Transverse colon (tissue), 4 donors: Measurements from ENCODE around the gene SOHLH1. TPM values are rescaled to one million over a fixed set of nuclear protein-coding genes. Genes with fewer than 3 reads are reported as not detected.

Experiments
- DNase-seq: peaks from one replicate; pipeline ENCODE4 v3.0.0-alpha.2; 2019
- H3K27ac ChIP-seq, 4 donors: fragments of 200-600 bp; sonication (generic); 2 replicates each; pipeline ENCODE4 v1.5.1; 2016 to 2018; ENCODE audit warnings: inconsistent platforms in 4 of 4
- H3K27me3 ChIP-seq: fragments of 200-600 bp; sonication (generic); 2 replicates; pipeline ENCODE4 v1.5.1; 2017; ENCODE audit warnings: inconsistent platforms
- H3K36me3 ChIP-seq, 4 donors: fragments of 200-600 bp; sonication (generic); 2 replicates each; pipeline ENCODE4 v1.5.1; 2017 to 2019; ENCODE audit warnings: inconsistent platforms in 4 of 4
- H3K4me1 ChIP-seq, 4 donors: fragments of 200-600 bp; sonication (generic); 2 replicates each; pipeline ENCODE4 v1.5.1; 2017 to 2020; ENCODE audit warnings: inconsistent platforms in 4 of 4
- H3K4me3 ChIP-seq, 4 donors: fragments of 200-600 bp; sonication (generic); 1 replicate in 1 of 4; 2 replicates in 3 of 4; pipeline versions ENCODE4 v1.5.1 to v1.6.1; 2017 to 2019; ENCODE audit warnings: inconsistent platforms in 4 of 4
- H3K9me3 ChIP-seq, 2 donors: fragments of 200-600 bp; sonication (generic); 2 replicates each; pipeline ENCODE4 v1.5.1; 2017 to 2019; ENCODE audit warnings: inconsistent platforms in 2 of 2
- EP300 ChIP-seq: sonication (generic); formaldehyde crosslinking; IDR thresholded peaks from one replicate; pipeline ENCODE4 v1.6.1; 2017; ENCODE audit warnings: antibody characterized with exemption, low read depth
- POLR2A ChIP-seq: fragments of 450-650 bp; IDR thresholded peaks from one replicate; pipeline ENCODE4 v1.6.1; 2016; ENCODE audit warnings: antibody characterized with exemption, mild to moderate bottlenecking, moderate library complexity
- POLR2AphosphoS5 ChIP-seq, 3 donors: sonication (generic); formaldehyde crosslinking; IDR thresholded peaks; one replicate each; pipeline ENCODE4 v1.6.1; 2016; ENCODE audit warnings: antibody characterized with exemption in 3 of 3
- WGBS, 2 donors: methylation state at CpG; one replicate each; pipeline ENCODE4 v1.1.5; 2018; ENCODE audit warnings: low coverage in 1 of 2; 5-methylcytosine and 5-hydroxymethylcytosine counted together
- in situ Hi-C, 4 donors: fragments of 200-750 bp; cut with MboI; loops; one replicate each; pipeline versions ENCODE4 v1.15.0 to v1.15.1; 2017; ENCODE audit warnings: low sequenced_read_pairs in 3 of 4, low pct_ligation_motif_present in 1 of 4, low pct_unique_long_range_greater_than_20kb in 1 of 4
- intact Hi-C: fragments of 100-400 bp; cut with DNase I; formaldehyde crosslinking; loops from one replicate; pipeline ENCODE4 v1.15.1; 2023; ENCODE audit warnings: low total_unique reads
- total RNA-seq, 4 donors: library from RNA; depleted of rRNA; stranded (reverse); fragments of >200 nt; gene quantifications; one replicate each; pipeline ENCODE4 v1.1.0, GENCODE V29; 2016
- TF ChIP-seq, protein P1 (sequence below), 5 experiments: fragments of 200-600 bp in 3 of 5; fragments of 450-650 bp in 2 of 5; sonication (generic) in 3 of 5; IDR thresholded peaks; 1 replicate in 2 of 5; 2 replicates in 3 of 5; pipeline ENCODE4 v1.5.1; 2016 to 2017; ENCODE audit warnings: antibody characterized with exemption in 5 of 5, inconsistent platforms in 3 of 5, mild to moderate bottlenecking in 2 of 5, moderate library complexity in 1 of 5

SOHLH1 gene
- total RNA-seq, 4 donors from 2014 or later, result not detected

GRCh38 chr9:135663857-135664256 is 35.4 kb downstream of the SOHLH1 start:
- Histone ChIP-seq H3K36me3 (no peaks in the 10 kb centered on the region), H3K9me3 (no peaks in the 10 kb centered on the region), H3K27ac (no peak overlapping the region), H3K4me1 (no peaks in the 10 kb centered on the region), H3K27me3 (peaks cover 5% of the 10 kb centered on the region), H3K4me3 (no peak overlapping the region)
- whole genome bisulfite sequencing, 2 donors, result 75 to 80% methylated on average over 4 to 12 of the region's 12 CpGs
- in situ Hi-C loops, result no loop called here
- DNase-seq, result no peak
- TF ChIP-seq EP300 (no peak), POLR2A (no peak), POLR2AphosphoS5 (IDR thresholded peaks at IDR 0.05) (no peak)
- TF ChIP-seq, protein P1, sequence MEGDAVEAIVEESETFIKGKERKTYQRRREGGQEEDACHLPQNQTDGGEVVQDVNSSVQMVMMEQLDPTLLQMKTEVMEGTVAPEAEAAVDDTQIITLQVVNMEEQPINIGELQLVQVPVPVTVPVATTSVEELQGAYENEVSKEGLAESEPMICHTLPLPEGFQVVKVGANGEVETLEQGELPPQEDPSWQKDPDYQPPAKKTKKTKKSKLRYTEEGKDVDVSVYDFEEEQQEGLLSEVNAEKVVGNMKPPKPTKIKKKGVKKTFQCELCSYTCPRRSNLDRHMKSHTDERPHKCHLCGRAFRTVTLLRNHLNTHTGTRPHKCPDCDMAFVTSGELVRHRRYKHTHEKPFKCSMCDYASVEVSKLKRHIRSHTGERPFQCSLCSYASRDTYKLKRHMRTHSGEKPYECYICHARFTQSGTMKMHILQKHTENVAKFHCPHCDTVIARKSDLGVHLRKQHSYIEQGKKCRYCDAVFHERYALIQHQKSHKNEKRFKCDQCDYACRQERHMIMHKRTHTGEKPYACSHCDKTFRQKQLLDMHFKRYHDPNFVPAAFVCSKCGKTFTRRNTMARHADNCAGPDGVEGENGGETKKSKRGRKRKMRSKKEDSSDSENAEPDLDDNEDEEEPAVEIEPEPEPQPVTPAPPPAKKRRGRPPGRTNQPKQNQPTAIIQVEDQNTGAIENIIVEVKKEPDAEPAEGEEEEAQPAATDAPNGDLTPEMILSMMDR (IDR thresholded peaks at IDR 0.05), result no peak
- intact Hi-C loops, result loop anchor here (5.0 kb wide), 1 partner anchor 963 kb away; no protein-coding TSS in a partner anchor

DNA sequence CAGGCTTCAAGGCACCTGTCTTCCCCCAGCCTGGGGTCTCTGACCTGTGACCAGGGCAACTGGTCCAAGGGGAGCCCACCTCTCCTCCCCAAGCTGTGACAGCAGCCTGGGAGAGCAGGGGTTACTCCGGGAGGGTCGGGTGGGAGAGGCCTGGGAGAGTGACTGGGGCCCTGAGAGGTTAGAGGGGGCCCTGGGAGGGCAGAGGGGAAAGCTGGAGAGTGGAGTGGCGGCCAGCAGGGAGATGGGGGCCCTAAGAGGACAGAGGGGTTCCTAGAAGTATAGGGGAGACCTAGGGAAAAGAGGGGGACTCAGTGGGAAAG is 35.9 kb downstream of the SOHLH1 start:
- Histone ChIP-seq H3K27ac (no peak overlapping the region), H3K9me3 (no peaks in the 10 kb centered on the region), H3K36me3 (no peaks in the 10 kb centered on the region), H3K27me3 (peaks cover 5% of the 10 kb centered on the region), H3K4me1 (no peaks in the 10 kb centered on the region), H3K4me3 (no peak overlapping the region)
- intact Hi-C loops, result loop anchor here (5.0 kb wide), 1 partner anchor 964 kb away; no protein-coding TSS in a partner anchor
- no peak for DNase-seq
- 35% methylated on average over 3 of the region's 3 CpGs; no CpG with 5 or more reads in 1 of the 2 donors for WGBS, 2 donors
- in situ Hi-C loops, result no loop called here
- TF ChIP-seq POLR2AphosphoS5 (IDR thresholded peaks at IDR 0.05) (no peak), EP300 (no peak)
- TF ChIP-seq, protein P1 (IDR thresholded peaks at IDR 0.05), result no peak

GRCh38 chr9:135662758-135663450 is 36.4 kb downstream of the SOHLH1 start, which contains the start of gene LCN9:
TSS of gene LCN9 (plus strand) at chr9:135663309. CDS start at chr9:135663322, 13 bp downstream.
- peaks cover 5% of the 10 kb centered on the region for H3K27me3 ChIP-seq
- no peak within 1 kb of the TSS for H3K27ac ChIP-seq
- H3K4me3 ChIP-seq, result no peak within 1 kb of the TSS
- no peak for DNase-seq
- TF ChIP-seq EP300 (no peak), POLR2A (no peak)
- WGBS, 2 donors, result 63 to 64% methylated on average over 7 to 25 of the region's 25 CpGs
- H3K4me1 ChIP-seq, result no peaks in the 10 kb centered on the region
- in situ Hi-C loops (no loop called here), intact Hi-C loops (loop anchor here (5.0 kb wide), 1 partner anchor 964 kb away; no protein-coding TSS in a partner anchor)
- H3K36me3 ChIP-seq, result no peaks in the 10 kb centered on the region
- no peaks in the 10 kb centered on the region for H3K9me3 ChIP-seq

DNA sequence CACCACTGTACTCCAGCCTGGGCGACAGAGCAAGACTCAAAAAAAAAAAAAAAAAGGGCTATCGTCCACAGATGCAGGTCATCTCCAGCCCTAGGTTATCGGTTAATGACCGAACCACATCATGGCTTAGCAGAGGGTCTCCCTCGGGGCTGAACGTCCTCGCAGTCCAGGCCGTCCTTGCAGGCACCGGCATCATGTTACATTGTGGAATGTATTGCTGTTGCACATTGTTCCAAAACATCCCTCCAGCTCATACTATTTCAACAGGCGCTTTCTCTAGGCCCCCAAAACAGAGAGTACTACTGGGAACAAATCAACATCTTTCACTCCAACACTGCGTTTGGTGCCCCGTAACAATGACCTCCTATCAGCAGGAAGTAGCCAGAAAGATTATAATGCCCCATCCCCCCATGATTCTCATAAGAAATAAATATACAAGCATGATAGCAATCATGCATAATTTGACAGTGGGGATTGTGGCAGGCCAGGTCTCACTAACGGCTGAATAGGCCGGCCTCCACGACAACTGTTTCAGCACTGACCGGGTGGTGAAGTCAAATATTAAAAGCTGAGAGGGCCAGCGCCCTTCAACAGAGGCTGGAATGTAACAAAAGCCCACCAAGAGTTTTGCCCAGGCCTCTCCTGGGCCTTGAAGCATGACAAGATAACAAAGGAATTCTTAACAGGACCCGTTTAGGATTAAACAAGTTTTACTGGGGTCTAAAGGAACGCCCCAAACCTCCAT is 37.3 kb downstream of the SOHLH1 start:
- Histone ChIP-seq H3K4me1 (no peaks in the 10 kb centered on the region), H3K27me3 (peaks cover 5% of the 10 kb centered on the region), H3K36me3 (no peaks in the 10 kb centered on the region), H3K9me3 (no peaks in the 10 kb centered on the region), H3K27ac (no peak overlapping the region), H3K4me3 (no peak overlapping the region)
- WGBS, 2 donors, result 64 to 70% methylated on average over 5 to 19 of the region's 19 CpGs
- DNase-seq, result no peak
- in situ Hi-C loops, result no loop called here
- intact Hi-C loops, result loop anchor here (5.0 kb wide), 1 partner anchor 965 kb away; no protein-coding TSS in a partner anchor
- TF ChIP-seq POLR2A (no peak), EP300 (no peak), POLR2AphosphoS5 (IDR thresholded peaks at IDR 0.05) (no peak)
- TF ChIP-seq, protein P1 (IDR thresholded peaks at IDR 0.05), result no peak
